ENCODE results near the gene GRHL3.

The GRHL3 gene

DNA sequence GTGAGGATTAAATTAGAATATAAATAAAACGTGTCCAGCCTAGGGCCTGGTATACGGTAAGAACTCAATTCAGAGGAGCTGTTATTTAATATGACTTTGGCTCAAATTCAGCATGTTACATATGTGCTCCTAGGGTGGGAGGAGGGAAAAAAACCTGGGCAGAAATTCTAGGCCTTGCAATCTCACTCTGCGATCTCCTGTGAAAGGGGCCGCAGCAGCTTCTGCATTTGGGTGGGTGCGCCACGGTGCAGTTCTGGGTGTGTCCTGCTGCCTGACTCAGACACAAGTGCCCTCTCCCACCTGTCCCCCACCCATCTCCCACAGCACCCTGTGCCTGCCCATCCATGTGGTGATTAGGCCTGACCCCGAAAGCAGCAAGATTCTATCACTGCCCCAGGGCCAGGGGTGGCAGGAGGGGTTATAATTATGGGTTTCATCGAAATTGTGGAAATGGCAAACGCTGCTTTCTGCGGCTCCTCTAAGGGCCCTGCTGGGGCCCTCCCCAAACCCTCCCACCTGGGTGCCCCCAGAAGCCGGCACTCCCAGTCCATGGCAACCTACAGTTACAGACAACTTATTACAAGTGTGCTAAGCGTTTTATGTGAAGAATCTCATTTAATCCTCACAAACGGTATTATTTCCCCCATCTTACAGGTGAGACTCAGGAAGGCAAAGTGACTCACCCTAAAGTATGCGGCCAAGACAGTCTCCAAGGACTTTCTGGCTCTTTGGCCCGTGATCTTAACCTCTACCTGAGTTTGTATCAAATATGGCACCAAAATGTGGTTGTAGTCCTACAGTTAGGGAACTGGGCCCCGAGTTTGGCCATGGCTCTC lies 25.5 kb upstream of the GRHL3 start:
- DNase-seq, result no peak

DNA sequence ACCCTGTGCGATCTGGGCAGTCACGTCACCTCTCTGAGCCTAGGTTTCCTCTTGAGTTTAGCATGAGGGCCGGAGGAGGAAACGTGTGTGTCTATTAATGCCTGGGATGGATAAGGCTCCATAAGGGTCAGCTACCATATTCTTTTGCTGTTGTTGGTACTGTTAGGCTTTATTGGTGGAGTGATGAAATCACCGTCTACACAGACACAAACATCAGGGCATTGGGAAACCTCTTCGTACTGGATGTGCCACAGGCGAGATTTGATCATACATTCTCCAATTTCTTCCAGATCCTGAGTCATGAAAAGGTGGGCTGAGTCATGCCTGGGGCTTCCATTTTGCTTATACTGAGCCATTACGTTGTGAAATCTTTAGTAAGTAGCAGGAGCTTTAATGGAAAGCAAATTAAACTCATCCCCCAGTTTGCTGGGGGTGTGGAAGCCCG lies 24.9 kb upstream of the GRHL3 start:
- peak; percentile 95 for DNase-seq

DNA sequence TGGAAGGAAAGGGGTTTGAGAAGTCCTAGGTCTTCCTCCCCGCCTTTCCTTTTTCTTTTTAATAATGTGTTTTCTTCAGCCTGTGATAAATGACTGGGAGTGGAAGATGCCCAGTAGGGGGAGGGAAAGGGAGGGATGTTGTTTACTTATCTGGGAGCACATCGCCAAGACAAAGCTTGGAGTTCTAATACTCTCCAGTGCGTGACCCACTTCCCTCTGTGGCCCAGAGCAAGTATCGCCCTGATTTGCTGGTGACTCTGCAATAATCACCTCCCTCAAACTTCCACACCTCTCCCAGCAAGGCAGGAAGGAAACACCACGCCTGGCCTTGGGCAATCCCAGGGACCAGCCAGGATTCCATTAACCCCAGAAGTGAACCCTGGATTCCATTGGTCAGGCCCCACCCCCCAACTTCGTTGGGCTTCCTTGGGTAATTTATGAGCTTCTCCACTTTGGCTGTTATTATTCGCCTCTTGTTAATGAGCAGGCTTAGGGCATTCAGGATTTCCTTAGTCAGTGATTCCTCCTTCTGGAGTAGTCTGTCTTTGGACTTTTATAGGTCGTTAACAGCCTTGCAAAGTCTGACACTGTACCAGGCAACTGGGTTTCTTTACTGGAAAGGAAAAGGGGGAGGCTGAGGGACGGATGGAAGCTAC lies 24.3 kb upstream of the GRHL3 start:
- DNase-seq, result peak; percentile 61

DNA sequence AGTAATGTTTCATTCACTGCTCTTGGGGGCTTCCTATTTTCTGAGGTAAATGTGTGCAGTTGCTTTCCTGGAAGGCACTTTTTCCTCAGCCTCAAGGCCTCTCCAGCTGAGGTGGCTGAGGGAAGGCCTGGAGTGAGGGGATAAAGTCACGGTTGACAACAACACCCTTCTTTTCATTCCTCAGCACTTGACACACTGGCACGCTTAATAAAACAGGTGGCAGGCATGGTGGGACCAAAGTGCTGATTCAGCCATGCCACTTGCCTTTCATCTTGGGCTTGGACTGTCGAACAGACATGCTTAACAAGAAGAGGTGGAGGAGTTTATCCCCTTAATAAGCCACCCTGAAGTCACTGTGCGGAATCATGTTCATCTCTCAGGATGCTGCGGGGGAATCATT lies 23.6 kb upstream of the GRHL3 start:
- no peak for DNase-seq

DNA sequence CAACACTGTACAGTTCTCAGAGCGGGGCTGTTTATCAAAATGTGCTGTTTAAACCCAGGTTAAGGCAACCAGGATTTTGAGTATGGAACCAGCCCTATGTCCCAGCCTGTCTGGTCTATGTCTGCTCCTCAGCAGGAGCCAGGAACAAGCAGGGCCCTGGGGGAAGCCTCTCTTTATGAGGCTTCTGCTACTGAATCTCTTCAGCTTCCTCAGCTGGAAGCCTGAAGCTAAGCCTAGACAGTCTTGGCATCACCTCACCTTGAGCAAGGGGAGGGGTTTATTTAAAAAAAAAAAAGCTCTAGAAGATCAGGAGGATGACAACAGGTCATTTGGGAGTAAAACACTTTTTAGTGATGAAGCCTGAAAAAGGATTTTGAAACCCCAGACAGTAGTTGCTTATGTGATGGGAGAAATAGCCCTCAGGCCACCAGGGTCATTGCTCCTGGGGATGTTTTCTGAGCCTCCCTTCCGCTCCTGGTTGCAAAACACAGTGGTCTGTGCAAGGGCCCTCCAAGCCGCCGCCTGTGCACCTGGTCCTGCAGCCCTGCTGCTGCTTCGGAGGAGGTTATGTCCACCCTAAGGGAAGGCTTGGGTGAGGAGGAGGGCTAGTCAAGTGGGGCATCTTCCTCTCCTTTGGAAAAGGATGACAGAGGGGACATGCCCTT lies 21.8 kb upstream of the GRHL3 start:
- DNase-seq, result no peak

DNA sequence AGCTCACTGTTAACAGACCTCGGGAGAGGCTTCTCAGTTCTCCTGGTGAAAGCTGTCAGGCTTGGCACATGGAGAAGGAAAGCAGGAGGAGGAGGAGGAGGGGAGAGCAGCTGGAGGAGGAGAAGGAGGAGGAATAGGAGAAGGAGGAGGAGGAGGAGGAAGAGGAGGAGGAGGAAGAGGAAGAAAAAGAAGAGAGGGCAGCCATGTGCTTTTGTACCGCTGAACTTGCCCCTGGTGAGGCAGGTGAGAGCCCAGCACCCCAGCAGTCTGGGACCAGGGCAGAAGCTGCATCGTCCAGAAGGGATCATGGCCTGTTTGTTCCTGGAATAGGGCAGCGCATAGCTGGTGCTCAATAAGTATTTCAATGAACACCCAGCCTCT lies 21.3 kb upstream of the GRHL3 start:
- no peak for DNase-seq

- DNase-seq, result no peak
Measured at GRCh38 chr1:24298606-24299005, 20.6 kb upstream of the GRHL3 start.

GRCh38 chr1:24299901-24300300 lies 19.3 kb upstream of the GRHL3 start:
- no peak for DNase-seq

- no peak for DNase-seq
Measured at GRCh38 chr1:24300971-24301784, 18.0 kb upstream of the GRHL3 start.

DNA sequence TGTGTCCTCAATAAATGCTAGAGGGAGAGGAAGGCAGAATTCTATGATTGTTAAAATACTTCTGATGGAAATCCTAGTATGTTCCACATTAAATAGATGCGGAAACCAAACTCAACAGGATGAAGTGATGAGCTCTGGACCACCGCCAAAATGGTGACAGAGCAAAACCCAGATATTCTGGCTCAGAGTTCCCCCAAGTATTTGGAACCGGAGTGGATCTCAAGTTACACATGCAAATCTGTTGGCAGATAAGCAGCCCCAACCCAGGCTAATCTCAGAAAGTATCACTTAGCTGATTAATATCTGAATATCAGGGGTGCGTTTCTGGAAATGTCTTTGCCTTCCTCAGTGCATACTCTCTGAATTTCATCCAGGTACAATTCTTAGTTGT lies 17.4 kb upstream of the GRHL3 start:
- peak; percentile 74 for DNase-seq

GRCh38 chr1:24302209-24302611 lies 16.9 kb upstream of the GRHL3 start:
- DNase-seq, result peak; percentile 16

DNA sequence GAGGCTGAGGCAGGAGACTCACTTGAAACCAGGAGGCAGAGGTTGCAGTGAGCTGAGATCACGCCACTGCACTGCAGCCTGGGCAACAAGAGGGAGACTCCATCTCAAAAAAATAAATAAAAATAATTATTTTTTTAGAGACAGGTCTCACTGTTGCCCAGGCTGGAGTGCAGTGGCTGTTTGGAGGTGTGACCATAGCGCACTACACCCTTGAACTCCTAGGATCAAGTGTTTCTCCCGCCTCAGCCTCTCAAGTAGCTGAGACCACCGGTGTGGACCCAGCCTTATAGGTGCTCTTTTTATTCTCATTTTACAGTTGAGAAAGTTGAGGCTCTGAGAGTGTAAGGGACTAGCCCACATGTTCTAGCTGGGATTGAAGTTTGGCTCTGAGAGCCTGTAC lies 15.6 kb upstream of the GRHL3 start:
- no peak for DNase-seq

- DNase-seq, result no peak
Measured at GRCh38 chr1:24304763-24305162, 14.4 kb upstream of the GRHL3 start.

GRCh38 chr1:24308365-24309015 lies 10.7 kb upstream of the GRHL3 start:
- peak; percentile 33 for DNase-seq

- DNase-seq, result peak; percentile 27
Measured at GRCh38 chr1:24309762-24310485, 9.2 kb upstream of the GRHL3 start.

- DNase-seq, result no peak
Measured at GRCh38 chr1:24311234-24311633, 7.9 kb upstream of the GRHL3 start.

GRCh38 chr1:24311741-24312140 lies 7.4 kb upstream of the GRHL3 start:
- no peak for DNase-seq

- no peak for DNase-seq
Measured at GRCh38 chr1:24315391-24315790, 3.8 kb upstream of the GRHL3 start.

DNA sequence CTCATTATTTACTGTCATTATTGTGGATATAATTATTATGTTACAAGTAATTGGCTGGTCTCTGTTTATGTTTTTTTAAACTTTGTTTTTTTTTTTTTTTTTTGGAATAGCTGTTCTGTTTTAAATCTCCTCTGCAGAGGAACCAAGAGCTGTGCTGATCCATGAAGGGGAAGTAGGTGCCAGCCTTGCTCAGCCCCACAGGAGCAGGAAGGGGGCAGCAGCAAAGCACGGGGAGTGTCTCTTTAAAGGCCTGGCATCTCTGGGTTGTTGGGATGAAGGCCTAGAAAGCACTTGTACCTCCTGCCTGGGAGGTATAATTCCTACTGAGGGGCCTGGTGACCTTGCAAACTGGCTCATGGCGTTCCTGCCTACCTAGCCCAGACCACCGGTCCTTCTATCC lies 2.5 kb upstream of the GRHL3 start:
- DNase-seq, result no peak

- DNase-seq, result no peak
Measured at GRCh38 chr1:24317081-24317480, 2.1 kb upstream of the GRHL3 start.

- peak; percentile 65 for DNase-seq
Measured at GRCh38 chr1:24317956-24318614, 1.1 kb upstream of the GRHL3 start.

Data from fibroblast of upper back skin (primary cell).